GM06990 (cell line): ENCODE data around the gene CYB5A.
"Not testable (repeated sequence)": the region's sequence is repeated elsewhere in the genome, so short reads cannot be mapped to it uniquely, and the experiment has no call there.

Experiments used
- DNase-seq: peaks from one replicate; pipeline ENCODE4 v3.0.0-alpha.2; 2011; ENCODE audit not compliant: insufficient read length; ENCODE audit errors: extremely low read depth
- H3K27me3 ChIP-seq: replicated peaks from 2 replicates; pipeline ENCODE4 v1.6.0; 2011; ENCODE audit warnings: low read length; ENCODE audit not compliant: control insufficient read depth, insufficient read depth
- H3K36me3 ChIP-seq: 2 replicates; pipeline ENCODE4 v1.5.1; 2011; ENCODE audit warnings: low read length; ENCODE audit not compliant: control insufficient read depth, insufficient read depth
- H3K4me3 ChIP-seq: replicated peaks from 2 replicates; pipeline ENCODE4 v1.5.1; 2011; ENCODE audit warnings: low read depth, mild to moderate bottlenecking, control low read depth, low read length
- CTCF ChIP-seq: IDR thresholded peaks from 2 replicates; pipeline ENCODE4 v1.5.1; 2011; ENCODE audit warnings: low read length, control low read depth, mild to moderate bottlenecking, inconsistent platforms; ENCODE audit not compliant: insufficient read depth, poor library complexity, severe bottlenecking

Gene CYB5A

DNA sequence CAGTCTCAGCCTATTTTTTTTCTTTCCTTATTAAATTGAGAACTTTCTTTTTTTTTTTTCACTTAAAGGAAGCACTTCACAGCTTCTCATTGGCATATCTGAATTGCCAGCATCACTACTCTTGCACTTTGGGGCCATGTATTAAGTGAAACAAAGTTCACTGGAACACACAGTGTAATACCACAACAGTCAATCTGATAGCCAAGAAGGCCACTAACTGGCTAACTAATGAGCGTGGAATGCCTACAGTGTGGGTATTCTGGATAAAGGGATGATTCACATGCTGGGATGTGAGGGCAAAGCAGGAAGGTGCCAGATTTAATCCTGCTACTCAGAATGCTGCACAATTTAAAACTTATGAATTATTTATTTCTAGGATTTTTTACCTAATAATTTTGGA lies 12.2 kb upstream of the CYB5A start:
- DNase-seq, result no peak
- TF ChIP-seq CTCF, result no peak
- Histone ChIP-seq H3K4me3 (no peak overlapping the region), H3K27me3 (no peaks in the 10 kb centered on the region), H3K36me3 (no peaks in the 10 kb centered on the region)

- Histone ChIP-seq H3K27me3 (no peaks in the 10 kb centered on the region), H3K4me3 (no peak overlapping the region), H3K36me3 (no peaks in the 10 kb centered on the region)
- no peak for DNase-seq
- no peak for TF ChIP-seq CTCF
Observed at GRCh38 chr18:74303306-74303705, 11.5 kb upstream of the CYB5A start.

- no peak for TF ChIP-seq CTCF
- Histone ChIP-seq H3K27me3 (no peaks in the 10 kb centered on the region), H3K36me3 (no peaks in the 10 kb centered on the region), H3K4me3 (no peak overlapping the region)
- no peak for DNase-seq
Observed at GRCh38 chr18:74299746-74300145, 8.0 kb upstream of the CYB5A start.

DNA sequence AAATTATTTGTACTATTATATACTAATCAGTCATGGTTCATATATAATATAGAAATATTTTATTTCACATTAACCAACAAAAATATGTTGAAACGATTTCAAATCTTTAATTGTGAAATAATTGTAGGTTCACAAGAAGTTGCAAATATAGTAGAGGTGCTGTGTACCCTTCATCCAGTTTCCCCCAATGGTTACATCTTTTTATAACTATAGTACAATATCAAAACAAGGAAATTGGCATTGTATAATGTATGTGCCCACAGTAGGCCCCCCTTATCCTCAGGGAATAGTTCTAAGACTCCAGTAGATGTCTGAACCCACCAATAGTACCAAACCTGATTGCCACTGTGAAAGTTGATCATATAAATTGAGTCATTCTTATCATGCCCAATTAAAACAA lies 7.4 kb upstream of the CYB5A start:
- H3K36me3 ChIP-seq, result no peaks in the 10 kb centered on the region
- no peak for TF ChIP-seq CTCF
- no peak overlapping the region for H3K4me3 ChIP-seq
- DNase-seq, result no peak
- no peaks in the 10 kb centered on the region for H3K27me3 ChIP-seq

DNA sequence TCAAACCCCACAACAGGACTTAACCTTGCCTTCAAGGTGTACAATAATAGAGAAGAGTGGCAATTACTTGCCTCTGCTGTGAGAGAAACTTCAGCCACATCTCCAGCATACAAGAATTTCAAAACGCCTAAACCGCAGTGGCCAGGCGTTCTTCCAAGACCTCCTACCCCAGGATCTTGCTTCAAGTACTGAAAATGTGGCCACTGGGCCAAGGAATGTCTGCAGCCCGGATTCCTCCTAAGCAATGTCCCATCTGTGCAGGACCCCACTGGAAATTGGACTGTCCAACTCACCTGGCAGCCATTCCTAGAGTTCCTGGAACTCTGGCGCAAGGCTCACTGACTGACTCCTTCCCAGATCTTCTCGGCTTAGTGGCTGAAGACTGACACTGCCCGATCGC lies 2.8 kb upstream of the CYB5A start:
- no peak overlapping the region for H3K4me3 ChIP-seq
- H3K27me3 ChIP-seq, result no peaks in the 10 kb centered on the region
- no peak for TF ChIP-seq CTCF
- no peaks in the 10 kb centered on the region for H3K36me3 ChIP-seq
- DNase-seq, result no peak

DNA sequence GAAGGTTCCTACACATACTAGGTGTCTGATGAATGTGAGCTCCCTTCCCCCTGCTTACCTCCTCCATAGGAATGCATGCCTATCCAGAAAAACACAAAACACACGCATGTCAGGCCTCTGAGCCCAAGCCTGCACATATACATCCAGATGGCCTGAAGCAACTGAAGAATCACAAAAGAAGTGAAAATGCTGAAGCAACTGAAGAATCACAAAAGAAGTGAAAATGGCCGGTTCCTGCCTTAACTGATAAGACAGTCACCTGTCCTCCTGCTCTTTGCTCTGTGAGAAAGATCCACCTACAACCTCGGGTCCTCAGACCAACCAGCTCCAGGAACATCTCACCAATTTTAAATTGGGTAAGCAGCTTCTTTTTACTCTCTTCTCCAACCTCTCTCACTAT lies 1.2 kb upstream of the CYB5A start:
- H3K36me3 ChIP-seq, DNase-seq, H3K4me3 ChIP-seq, H3K27me3 ChIP-seq: not testable (repeated sequence)
